ENCODE measurements around the gene TAOK1.
"Not testable (repeated sequence)": the region's sequence is repeated elsewhere in the genome, so short reads cannot be mapped to it uniquely, and the experiment has no call there.

Gene TAOK1

GRCh38 chr17:29458066-29458465 lies 67.9 kb downstream of the TAOK1 start:
- TF ChIP-seq, protein P1, sequence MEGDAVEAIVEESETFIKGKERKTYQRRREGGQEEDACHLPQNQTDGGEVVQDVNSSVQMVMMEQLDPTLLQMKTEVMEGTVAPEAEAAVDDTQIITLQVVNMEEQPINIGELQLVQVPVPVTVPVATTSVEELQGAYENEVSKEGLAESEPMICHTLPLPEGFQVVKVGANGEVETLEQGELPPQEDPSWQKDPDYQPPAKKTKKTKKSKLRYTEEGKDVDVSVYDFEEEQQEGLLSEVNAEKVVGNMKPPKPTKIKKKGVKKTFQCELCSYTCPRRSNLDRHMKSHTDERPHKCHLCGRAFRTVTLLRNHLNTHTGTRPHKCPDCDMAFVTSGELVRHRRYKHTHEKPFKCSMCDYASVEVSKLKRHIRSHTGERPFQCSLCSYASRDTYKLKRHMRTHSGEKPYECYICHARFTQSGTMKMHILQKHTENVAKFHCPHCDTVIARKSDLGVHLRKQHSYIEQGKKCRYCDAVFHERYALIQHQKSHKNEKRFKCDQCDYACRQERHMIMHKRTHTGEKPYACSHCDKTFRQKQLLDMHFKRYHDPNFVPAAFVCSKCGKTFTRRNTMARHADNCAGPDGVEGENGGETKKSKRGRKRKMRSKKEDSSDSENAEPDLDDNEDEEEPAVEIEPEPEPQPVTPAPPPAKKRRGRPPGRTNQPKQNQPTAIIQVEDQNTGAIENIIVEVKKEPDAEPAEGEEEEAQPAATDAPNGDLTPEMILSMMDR (IDR thresholded peaks at IDR 0.05; ENCODE audit: low read length, missing control alignments): no peak
- no peak overlapping the region for H3K4me3 ChIP-seq (replicated peaks; ENCODE audit: low read depth, low read length)
- DNase-seq (ENCODE audit: low read depth): no peak

DNA sequence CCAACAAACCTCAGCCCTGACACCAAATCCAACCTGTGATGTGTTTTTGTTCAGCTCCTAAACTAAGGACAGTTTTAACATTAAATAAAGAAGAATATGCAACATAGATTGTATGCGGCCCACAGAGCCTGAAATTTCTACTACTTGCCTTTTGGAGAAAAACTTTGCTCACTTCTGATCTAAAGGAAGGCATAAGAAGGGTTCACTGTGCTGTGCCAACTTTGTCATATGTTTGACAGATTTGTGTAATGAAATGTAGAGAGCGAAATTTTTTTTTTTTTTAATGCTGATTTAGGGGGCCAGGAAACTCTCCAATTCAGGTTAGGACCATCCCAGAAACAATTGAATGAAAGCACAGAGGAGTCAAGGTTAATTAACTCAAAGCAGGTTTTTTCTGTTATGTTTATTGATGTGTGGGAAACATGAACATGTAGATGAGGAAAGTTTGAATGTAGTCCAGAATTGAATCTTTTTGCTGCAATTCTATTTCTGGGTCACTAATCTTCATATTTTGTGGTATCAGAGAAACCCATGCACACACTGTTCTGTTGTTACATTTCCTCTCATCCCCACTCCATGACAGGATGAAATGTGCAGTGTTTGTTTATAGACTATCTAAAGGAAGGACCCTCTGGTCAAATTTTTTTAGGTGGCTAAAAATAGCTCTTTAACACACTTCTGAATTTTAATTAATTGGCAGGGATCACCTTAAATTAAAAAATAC lies 71.5 kb downstream of the TAOK1 start:
- no peak for DNase-seq (ENCODE audit: low read depth)
- H3K4me3 ChIP-seq (replicated peaks; ENCODE audit: low read depth, low read length): no peak overlapping the region
- TF ChIP-seq, protein P1 (IDR thresholded peaks at IDR 0.05; ENCODE audit: low read length, missing control alignments): no peak

DNA sequence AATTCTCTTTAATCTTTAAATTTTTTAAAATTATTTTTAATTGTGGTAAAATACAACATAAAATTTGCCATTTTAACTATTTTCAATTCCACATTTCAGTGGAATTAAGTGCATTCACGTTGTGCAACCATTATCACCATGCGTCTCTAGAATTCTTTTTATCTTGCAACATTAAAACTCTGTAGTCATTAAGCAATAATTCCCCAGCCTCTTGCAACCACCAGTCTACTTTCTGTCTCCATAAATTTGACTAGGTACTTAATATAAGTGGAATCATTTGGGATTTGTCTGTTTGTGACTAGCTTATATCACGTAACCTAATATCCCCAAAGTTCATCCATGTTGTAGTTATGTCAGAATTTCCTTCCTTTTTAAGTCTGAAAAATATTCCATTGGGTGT lies 79.1 kb downstream of the TAOK1 start:
- DNase-seq (ENCODE audit: low read depth): peak; percentile 21
- H3K4me3 ChIP-seq (replicated peaks; ENCODE audit: low read depth, low read length): no peak overlapping the region
- TF ChIP-seq, protein P1 (IDR thresholded peaks at IDR 0.05; ENCODE audit: low read length, missing control alignments): no peak

DNA sequence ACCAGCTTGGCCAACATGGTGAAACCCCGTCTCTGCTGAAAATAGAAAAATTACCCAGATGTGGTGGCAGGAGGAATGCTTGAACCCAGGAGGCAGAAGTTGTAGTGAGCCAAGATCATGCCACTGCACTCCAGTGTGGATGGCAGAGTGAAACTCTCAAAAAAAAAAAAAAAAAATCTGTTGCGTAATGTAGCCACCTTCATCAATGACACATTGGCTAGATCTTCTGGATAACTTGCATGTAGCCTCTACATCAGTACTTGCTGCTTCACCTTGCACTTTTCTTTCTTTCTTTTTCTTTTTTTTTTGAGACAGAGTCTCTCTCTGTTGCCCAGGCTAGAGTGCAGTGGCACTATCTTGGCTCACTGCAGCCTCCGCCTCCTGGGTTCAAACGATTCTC lies 83.3 kb downstream of the TAOK1 start:
- not testable (repeated sequence) for DNase-seq (ENCODE audit: low read depth); H3K4me3 ChIP-seq (replicated peaks; ENCODE audit: low read depth, low read length)

DNA sequence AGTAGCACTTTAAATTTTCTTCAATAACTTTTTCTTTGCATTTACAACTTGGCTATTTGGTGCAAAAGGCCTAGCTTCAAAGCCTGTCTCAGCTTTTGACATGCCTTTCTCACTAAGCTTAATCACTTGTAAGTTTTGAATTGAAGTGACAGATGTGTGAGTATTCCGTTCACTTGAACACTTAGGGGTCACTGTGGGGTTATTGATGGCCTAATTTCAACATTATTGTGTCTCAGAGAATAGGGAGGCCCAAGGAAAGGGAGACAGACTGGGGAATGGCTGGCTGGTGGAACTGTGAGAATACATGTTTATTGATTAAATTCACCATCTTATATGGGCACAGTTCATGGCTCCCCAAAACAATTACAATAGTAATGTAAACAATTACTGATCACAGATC lies 84.1 kb downstream of the TAOK1 start:
- H3K4me3 ChIP-seq (replicated peaks; ENCODE audit: low read depth, low read length): no peak overlapping the region
- TF ChIP-seq, protein P1 (IDR thresholded peaks at IDR 0.05; ENCODE audit: low read length, missing control alignments): no peak
- DNase-seq (ENCODE audit: low read depth): no peak

GRCh38 chr17:29475891-29476290 lies 85.7 kb downstream of the TAOK1 start:
- H3K4me3 ChIP-seq (replicated peaks; ENCODE audit: low read depth, low read length): no peak overlapping the region
- TF ChIP-seq, protein P1 (IDR thresholded peaks at IDR 0.05; ENCODE audit: low read length, missing control alignments): no peak
- no peak for DNase-seq (ENCODE audit: low read depth)

DNA sequence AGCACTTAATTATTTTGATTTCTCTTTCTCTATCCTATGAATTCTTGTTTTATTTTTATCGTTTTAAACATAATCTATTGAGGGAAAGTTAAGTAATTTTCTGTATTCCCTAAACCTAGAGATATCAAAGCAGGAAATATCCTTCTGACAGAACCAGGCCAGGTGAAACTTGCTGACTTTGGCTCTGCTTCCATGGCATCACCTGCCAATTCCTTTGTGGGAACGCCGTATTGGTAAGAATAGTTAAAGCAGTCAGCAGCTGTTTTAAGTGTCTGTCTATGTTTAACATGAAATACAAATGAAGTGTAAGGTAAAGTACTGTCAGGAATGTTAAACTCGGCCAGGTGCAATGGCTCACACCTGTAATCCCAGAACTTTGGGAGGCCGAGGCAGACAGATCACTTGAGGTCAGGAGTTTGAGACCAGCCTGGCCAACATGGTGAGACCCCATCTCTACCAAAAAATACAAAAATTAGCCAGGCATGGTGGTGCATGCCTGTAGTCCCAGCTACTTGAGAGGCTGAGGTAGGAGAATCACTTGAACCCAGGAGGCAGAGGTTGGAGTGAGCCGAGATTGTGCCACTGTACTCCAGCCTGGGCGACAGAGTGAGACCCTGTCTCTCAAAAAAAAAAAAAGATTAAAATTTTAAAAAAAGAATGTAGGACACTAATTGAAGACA lies 90.2 kb downstream of the TAOK1 start:
- not testable (repeated sequence) for DNase-seq (ENCODE audit: low read depth); H3K4me3 ChIP-seq (replicated peaks; ENCODE audit: low read depth, low read length)

DNA sequence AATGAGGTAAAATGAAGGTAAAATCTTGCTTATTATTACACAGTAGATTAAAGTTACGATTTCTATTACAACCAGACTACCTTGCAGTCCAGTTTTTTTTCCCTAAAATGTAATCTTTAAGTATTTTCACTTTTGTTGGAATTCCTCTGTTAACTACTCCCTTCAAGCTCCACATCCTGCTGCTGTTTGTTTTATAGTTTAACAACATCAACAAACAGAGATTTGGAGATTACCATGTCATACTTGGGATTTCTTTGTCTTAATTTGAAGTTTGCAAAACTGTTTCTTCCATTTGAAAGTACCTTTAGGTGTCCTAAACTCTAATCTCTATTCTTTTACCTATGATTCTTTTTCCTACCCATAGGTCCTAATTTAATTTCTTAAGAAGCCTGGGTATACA lies 93.3 kb downstream of the TAOK1 start:
- H3K4me3 ChIP-seq (replicated peaks; ENCODE audit: low read depth, low read length): no peak overlapping the region
- no peak for DNase-seq (ENCODE audit: low read depth)
- TF ChIP-seq, protein P1 (IDR thresholded peaks at IDR 0.05; ENCODE audit: low read length, missing control alignments): no peak

Measured in fibroblast of pulmonary artery (primary cell).